H54 (cell line): ENCODE data around the gene OR51B5.
"Not testable (repeated sequence)": the region's sequence is repeated elsewhere in the genome, so short reads cannot be mapped to it uniquely, and the experiment has no call there.

Experiments
- DNase-seq: peaks from one replicate; pipeline ENCODE4 v3.0.0; 2011; ENCODE audit warnings: low spot score, mixed read lengths; ENCODE audit not compliant: insufficient read length
- FAIRE-seq: peaks from 3 replicates; lab custom pipeline; 2011; peaks lifted over from hg19 to GRCh38; lab: Jason Lieb, UNC
- POLR2A ChIP-seq: IDR thresholded peaks from 2 replicates; pipeline ENCODE4 v1.6.1; 2011; ENCODE audit warnings: low read depth, mild to moderate bottlenecking, low read length

Gene OR51B5, protein sequence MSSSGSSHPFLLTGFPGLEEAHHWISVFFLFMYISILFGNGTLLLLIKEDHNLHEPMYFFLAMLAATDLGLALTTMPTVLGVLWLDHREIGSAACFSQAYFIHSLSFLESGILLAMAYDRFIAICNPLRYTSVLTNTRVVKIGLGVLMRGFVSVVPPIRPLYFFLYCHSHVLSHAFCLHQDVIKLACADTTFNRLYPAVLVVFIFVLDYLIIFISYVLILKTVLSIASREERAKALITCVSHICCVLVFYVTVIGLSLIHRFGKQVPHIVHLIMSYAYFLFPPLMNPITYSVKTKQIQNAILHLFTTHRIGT

GRCh38 chr11:5343474-5344335 lies at the start of gene OR51B5:
OR51B5 (minus strand) TSS chr11:5343524; CDS start chr11:5343524, 0 bp downstream.
- no peak for DNase-seq
- peak; percentile 23 for FAIRE-seq
- TF ChIP-seq POLR2A: no peak

- FAIRE-seq (no peak), DNase-seq (no peak)
- no peak for TF ChIP-seq POLR2A
These were observed 46.9 kb upstream of the OR51B5 start for GRCh38 chr11:5390210-5390609.

- no peak for TF ChIP-seq POLR2A
- DNase-seq: no peak
- no peak for FAIRE-seq
These were observed 41.0 kb upstream of the OR51B5 start for GRCh38 chr11:5384335-5384734.

GRCh38 chr11:5383576-5383975 lies 40.3 kb upstream of the OR51B5 start, which contains the start of gene OR51M1:
OR51M1 (plus strand) TSS chr11:5383812; CDS start chr11:5389399, 5,587 bp downstream.
- FAIRE-seq (no peak), DNase-seq (no peak)
- TF ChIP-seq POLR2A: no peak

- FAIRE-seq (peak; percentile 98), DNase-seq (peak; percentile 35)
- no peak for TF ChIP-seq POLR2A
These were observed 37.5 kb upstream of the OR51B5 start for GRCh38 chr11:5380740-5381342.

DNA sequence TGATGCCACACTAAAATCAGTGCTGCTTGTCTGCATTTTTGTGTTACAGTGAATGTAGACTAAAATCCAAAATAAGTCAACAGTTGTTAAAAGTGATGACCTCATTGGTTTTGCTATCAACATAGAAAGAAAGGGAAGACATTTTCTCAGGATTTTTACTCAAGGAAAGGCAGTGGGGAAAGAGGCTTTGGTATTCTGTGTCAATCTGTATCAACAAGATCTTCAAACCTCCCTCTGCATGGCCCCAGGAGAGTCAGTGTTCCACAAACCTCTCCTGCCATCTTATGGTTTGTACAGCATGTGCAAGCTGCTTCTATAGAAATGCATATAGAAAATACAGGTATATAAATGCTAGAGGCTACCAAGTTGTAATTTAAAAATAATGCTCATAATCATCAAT lies 26.5 kb upstream of the OR51B5 start:
- FAIRE-seq: peak; percentile 91

GRCh38 chr11:5368502-5369043 lies 25.2 kb upstream of the OR51B5 start:
- DNase-seq (no peak), FAIRE-seq (peak; percentile 70)
- TF ChIP-seq POLR2A: no peak

More for the DNA sequence above, 26.5 kb upstream of the OR51B5 start:
- no peak for DNase-seq
- TF ChIP-seq POLR2A: no peak

DNA sequence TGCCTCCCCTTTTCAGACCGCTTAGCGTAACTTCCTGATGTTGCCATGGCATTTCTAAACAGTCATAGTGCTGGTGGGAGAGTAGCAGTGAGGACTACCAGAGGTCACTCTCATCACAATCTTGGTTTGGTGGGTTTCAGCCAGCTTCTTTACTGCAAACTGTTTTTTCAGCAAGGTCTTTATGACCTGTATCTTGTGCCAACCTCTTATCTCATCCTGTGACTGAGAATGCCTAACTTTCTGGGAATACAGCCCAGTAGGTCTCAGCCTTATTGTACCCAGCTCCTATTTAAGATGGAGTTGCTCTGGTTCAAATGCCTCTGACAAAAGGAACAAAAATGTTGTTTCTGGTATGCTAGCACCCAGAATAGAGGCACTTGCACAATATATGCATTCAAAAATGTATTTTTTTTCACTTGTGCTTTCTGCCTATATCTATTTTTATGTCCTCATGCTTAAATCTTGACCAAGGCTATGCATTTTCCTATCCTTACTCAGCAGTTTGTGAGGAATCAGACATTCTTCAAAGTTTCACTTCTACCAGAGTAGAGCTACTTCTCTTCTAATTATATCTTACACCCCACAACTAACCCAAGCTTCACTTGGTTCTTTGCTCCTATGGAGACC lies 24.2 kb upstream of the OR51B5 start:
- FAIRE-seq (peak; percentile 53), DNase-seq (no peak)
- no peak for TF ChIP-seq POLR2A

DNA sequence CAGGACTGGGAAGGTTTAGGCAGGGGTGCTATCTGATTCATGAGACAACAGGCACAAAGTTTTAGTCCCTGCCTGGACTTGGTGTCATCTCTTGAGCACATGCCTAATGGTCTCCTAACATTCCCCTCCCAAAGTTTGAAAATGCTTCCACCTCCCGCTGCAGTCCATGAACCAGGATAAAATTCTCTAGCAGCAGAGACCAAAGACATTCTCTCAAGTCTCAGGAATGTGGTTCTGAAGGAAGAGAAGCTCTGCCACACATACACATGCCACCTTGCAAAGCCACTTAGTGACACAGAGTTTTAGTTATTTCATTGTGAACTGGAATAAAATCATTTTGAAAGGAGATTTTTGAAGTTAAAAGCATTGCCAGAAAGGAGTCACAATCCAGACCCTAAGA lies 23.5 kb upstream of the OR51B5 start:
- FAIRE-seq (peak; percentile 75), DNase-seq (no peak)
- TF ChIP-seq POLR2A: no peak

- FAIRE-seq, DNase-seq: not testable (repeated sequence)
These were observed 23.0 kb upstream of the OR51B5 start for GRCh38 chr11:5366365-5366764.

DNA sequence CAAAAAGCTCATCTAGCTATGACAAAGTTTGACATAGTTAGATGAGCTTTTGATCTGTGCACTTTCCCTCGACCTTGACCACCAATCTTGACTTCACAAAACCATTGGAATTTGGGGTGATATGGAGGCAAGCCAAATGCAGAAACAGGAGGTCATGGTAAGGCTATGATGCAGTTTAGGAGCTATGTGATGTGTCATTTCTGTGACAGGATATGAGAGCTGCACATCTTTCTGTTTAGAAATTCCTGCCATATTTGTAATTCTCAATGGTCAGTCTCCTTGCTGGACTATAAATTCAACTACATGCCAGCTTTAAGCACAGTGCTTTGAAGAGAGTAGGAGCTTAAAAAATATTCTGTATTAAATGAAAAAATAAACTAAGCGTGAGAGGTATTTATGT lies 20.9 kb upstream of the OR51B5 start:
- no peak for TF ChIP-seq POLR2A
- DNase-seq (peak; percentile 45), FAIRE-seq (peak; percentile 99)

GRCh38 chr11:5363679-5364078 lies 20.4 kb upstream of the OR51B5 start:
- FAIRE-seq (no peak), DNase-seq (no peak)
- TF ChIP-seq POLR2A: no peak

GRCh38 chr11:5362017-5362625 lies 18.8 kb upstream of the OR51B5 start:
- DNase-seq: no peak
- FAIRE-seq: no peak
- TF ChIP-seq POLR2A: no peak

GRCh38 chr11:5356031-5356430 lies 12.7 kb upstream of the OR51B5 start:
- not testable (repeated sequence) for DNase-seq, FAIRE-seq
